ENCODE data around the gene PDE6C.
"Not testable (repeated sequence)": the region's sequence is repeated elsewhere in the genome, so short reads cannot be mapped to it uniquely, and the experiment has no call there.

Gene PDE6C

DNA sequence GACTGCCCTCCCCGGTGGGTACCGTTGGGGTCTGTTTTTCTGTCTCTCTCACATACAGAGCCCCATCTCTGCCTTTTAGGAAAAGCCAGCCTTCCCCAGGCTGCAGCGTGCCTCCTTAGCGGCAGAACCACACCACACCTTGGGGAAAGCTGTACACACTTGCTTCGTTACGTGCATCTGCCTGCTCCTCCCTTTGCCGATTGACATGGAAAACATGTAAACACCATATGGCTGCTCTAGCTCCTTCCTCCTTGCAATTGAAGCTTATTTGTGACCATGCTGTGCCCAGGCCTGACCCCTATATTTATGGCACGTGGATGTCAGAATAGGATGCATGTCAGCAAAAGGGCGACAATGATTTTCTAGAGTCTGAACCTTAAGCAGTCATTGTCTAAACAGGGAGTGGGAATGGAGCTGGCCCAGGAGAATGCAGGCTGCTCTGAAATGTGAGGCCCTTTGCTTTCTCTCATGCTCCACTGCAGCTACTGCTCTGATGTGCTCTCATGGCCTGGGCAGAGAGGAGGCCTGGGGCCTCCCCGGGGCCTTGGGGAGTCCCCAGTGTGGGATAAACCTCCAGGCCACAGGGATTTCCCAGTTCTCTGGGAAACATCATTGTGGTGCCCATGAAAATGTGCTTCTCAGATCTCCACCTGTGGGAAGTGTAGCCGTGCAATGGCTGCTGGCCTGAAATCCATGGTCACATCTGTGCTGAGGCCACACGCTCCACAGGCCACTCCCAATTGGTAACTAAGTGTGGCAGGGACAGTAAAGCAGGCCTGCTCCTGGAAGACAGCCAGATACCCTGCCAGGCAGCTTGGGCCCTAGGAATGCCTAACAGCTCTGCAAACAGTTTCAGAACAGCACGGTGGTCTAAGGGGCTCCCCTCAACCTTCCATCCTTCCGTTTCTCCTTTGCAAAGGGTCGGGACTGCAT is 18.6 kb downstream of the PDE6C start:
- DNase-seq (ENCODE audit: low spot score) = no peak

DNA sequence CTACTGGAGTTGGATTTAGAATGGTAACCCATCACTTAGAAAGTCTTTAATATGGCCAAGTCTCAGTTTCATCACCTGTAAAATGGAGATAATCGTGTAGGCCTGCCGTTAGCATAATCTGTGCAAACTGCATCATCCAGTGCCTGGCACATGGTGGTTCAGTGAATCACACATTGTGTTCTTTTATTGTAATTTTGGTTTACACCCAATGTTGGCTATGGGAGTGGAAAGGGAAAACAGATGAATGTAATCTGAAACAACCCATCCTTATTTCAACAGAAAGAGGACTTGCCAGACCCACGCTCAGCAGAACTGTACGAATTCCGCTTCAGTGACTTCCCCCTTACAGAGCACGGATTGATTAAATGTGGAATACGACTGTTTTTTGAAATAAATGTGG is 27.5 kb downstream of the PDE6C start:
- no peak for DNase-seq (ENCODE audit: low spot score)

DNA sequence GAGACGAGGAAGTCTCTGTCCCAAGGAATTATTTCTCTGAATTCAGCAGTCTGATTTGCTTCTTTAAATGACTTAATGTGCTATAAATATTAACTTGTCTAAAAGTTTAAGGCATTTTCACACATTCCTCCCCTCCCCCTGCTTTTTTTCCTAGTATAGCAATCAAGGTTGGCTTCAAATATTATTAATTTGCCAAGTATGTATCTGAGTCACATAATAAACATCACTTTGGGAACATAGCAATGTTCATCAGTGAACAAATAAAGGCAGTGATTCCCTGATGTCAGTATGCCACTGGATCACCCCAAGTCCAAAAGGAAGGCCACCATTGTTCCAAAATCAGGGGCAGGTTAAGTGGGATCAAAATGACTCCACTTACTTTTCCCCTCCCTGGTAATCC is 40.5 kb downstream of the PDE6C start:
- no peak for DNase-seq (ENCODE audit: low spot score)

DNA sequence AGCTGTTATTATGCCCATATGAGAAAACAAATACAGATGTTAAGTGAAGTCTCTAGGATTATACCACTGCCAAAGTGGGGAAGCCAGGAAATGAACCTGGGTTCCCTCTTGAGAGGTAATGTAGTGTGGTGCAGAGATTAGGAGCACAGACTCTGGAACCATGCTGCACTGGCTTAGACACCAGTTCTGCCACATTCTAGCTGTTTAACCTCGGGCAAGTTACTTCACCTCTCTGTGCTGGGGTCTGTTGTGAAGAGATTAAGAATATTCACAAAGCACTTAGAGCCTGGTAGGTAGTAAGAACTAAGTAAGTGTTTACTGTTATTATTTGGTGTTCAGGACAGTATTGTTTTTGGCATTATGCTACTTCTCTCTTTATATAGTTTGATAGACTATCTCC is 41.9 kb downstream of the PDE6C start:
- no peak for DNase-seq (ENCODE audit: low spot score)

DNA sequence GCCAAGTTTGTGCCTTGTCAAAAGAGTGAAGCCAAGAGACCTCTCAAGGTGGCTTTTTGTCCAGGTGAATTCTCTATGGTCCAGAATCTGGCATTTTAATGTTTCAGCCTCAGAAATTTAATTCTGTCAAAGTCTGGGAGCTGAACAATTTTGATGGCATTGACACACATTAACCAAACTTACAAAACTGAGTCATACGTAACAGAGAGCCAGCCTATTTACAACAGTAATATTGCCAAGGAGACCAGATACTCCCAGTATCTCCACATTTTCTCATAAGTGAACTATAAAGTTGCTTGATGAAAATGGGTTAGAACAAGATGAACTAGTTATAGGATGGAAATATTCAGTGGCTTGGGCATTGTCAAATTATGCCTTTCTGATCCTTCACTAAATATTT is 43.8 kb downstream of the PDE6C start:
- DNase-seq (ENCODE audit: low spot score) = no peak

DNA sequence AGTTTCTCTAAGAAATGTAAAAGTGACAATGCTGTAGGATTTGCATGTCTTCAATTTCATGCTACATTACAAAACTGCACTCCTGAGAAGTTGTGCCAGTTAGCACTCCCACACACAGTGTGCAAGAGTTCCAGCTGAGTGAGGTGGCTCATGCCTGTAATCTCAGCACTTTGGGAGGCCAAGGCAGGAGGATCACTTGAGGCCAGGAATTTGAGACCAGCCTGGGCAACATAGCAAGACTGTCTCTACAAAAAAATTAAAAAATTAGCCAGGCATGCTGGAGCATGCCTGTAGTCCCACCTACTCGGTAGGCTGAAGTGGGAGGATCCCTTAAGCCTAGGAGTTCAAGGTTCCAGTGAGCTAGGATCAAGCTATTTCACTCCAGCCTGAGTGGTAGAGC is 45.4 kb downstream of the PDE6C start:
- DNase-seq (ENCODE audit: low spot score) = no peak

DNA sequence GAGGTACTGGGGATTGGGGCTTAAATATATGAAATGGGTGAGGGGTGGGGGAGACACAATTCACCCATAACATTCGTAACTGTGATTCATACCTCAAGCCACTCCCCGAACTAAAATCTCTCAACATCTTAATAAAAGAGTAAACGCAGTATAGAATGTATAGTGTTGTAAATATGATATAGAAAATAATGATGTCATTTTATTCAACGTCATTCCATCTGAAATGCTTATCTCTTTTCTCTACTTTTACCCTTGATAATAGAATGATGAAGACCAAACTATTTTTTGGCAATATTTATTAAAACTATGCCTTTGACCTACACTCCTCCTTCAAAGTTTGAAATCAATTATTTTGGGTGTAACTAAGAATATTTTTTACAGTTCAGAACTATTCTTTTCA is 53.7 kb downstream of the PDE6C start:
- no peak for DNase-seq (ENCODE audit: low spot score)

DNA sequence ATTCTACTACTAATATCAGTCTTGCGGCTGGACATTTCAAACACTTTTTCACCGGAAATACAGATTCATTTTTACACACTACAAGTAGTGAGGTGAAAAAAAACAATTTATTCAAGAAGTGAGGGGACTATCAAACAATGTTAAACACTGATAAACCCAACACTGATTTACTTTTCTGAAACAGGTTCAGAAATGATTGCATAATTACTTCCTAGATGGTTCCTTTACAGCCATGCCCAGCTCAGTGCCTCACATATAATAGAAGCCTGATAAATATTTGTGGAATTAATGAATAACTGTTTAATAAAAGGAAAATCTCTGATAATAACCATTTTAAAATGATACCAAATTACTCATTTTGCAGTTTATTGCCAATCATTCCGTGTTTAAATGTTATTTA is 55.5 kb downstream of the PDE6C start:
- DNase-seq (ENCODE audit: low spot score) = no peak

DNA sequence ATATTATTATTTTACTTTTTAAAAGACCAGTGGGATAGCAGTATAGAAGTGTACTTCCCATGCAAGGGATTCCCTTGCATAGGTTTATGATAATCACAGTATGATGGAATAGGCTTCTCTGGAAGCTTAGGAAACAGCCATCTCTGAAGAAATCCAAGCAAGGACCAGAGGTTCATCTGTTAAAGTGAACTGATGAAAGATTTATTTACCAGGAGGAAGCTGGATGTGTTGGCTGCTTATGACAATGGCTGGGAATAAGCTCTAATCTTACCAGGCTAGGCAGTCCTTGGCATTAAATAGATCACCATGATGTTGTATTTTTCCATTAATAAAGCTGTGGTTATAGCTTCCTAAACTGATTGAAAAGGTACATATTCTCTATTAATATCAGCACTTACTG is 58.0 kb downstream of the PDE6C start:
- no peak for DNase-seq (ENCODE audit: low spot score)

DNA sequence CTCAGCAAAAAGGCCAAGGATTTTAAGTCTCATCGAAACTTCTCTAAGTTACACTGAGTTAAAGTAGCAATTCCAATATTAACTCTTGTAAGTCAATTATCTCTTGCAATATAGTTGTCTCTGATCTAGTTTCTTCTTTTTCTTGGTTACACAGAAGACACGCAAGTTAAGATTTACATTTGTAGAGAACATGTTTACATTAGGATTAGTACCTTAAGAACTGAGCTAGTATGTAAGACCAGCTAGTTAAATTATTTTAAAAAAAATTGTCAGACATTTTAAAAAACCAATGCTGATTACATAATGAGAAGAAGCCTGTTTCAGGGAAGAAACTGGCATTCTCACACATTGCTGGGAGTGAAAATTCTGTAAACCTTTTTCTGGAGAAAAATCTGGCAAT is 58.7 kb downstream of the PDE6C start:
- no peak for DNase-seq (ENCODE audit: low spot score)

DNA sequence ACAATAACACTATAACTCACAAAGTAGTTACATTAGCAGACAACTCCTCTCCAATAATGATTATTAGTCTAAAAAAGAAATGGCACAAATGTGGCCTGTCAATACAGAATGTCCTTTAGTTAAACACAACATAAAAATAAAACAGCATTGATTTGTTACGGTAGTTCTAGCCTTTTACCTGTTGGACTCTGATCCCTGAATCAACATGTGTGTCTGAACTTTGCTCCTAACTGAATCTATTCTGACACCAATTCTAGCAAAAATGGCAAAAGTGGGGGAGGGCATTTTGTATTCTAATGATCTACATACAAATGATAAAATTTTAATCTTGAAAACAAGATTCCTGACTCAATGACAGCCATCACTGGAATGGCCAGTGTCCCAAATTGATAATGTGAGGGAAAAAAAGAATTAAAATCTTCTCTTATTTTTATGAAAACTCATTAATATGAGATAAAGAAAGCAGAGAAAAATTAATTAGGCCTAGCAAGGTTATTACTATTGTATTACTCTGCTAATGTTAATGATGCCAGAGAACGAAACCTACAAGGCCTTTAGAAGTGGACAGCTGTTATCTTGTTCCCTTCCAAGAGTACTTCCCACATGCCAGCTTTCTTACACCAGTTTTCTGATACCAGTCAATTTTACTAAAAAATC is 59.8 kb downstream of the PDE6C start:
- DNase-seq (ENCODE audit: low spot score) = no peak

DNA sequence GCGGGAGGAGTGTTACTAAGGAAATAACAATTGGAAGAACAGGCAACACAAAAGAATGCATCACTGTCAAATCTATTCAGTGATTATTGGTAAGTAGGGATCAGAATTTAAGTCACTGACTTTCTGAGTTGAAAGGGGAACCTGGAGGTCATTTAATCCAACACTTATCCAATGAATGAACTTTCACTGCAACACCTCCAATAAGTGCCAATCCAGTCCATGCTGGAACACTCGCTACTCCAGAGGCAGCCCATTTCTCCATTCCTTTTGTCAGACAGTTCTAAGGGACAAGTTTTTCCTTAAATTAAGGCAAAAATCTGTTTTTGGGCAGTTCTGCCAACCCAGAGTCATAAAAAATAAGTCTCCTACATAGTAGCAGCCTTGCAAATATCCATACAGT is 60.6 kb downstream of the PDE6C start:
- DNase-seq (ENCODE audit: low spot score) = no peak

DNA sequence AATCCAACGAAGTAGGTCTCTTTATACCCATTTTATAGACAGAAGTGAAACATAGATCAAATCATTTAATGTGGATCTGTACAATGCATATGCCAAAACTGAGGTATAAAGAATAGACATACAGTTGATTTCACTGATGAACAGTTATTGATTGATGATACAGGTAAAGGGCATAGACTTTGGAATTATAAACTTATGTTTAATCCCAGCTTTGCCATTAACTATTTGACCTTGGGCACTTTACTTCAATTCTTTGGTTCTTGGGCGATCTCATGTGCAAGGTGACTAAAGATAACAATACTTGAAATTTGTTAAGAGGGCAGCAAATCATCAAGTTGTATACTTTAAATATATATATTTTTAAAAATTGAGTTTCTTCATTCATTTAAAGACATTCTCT is 61.5 kb downstream of the PDE6C start:
- DNase-seq (ENCODE audit: low spot score) = no peak

DNA sequence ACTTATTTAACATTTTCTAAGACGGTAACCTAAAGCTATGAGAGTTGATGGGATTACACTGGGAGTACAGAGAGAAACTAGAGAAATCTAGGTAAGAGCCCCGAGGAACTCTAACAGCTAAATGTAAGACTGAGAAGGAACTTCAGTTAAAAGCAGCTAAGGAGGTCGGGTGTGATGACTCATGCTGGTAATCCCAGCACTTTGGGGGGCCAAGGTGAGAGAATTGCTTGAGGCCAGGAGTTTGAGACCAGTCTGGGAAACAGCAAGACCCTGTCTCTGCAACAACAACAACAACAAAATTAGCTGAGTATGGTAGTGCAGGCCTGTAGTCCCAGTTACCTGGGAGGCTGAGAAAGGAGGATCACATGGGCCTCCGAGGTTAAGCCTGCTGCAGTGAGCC is 66.0 kb downstream of the PDE6C start:
- no peak for DNase-seq (ENCODE audit: low spot score)

DNA sequence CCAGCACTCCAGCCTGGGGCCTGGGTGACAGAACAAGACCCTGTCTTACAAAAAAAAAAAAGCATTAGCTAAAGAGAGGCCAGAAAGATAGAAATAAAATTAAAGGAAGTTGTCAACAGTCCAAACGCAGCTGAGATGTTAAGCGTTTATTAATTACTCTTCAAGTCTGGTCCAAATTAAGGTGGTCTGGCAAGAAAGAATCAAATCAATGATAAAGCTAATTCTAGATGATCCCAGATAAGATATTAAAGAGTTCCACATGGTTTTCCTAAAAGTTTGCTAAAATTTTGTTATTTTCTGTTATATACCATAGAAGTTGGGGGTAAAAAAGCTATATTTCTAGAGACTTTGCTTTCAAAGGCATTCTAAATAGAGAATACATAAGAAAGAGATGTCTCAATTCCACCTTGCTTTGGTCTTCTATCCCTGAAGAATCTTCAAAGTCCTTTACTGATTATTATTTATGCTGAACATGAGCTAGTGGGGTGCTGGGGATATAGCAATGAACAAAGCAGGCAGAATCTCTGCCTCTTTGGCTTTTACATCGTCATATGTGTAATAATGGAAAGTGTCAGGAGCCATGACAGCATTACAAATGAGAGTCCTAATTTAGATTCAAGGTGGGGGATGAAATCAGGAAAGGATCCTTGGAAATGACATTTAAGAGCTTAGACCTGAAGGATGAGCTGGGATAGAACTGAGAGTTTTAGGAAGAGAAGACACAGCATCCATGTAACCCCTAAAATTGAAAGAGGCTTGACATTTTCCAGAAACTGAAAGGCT is 66.7 kb downstream of the PDE6C start:
- DNase-seq (ENCODE audit: low spot score) = no peak

DNA sequence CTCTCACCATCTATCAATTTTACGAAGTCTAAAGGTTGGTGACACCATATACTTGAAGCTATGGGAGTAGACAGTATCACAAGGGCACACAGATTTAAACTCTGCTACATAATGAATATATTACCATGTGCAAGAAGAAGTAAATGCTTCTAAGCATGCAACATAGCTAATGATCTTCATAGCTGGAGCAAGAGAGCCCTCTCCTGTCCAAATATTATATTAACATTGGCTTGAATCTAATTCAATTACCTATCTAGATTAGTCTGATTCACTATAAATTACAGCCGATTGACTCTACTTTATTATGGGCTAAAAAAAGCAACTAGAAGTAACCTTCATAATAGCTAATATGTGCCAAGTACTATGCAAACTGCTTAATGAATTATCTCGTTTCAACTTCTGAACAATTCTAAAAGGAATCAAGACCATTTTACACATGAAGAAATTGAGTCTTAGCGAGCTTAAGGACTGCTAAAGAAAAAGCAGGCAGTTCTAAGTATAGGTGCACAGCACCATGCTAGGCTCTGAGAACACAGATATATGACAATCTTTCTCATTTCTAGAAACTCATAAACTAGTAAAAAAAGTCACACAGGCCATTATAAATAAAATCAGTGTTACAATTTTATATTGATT is 68.2 kb downstream of the PDE6C start:
- peak; percentile 18 for DNase-seq (ENCODE audit: low spot score)

DNA sequence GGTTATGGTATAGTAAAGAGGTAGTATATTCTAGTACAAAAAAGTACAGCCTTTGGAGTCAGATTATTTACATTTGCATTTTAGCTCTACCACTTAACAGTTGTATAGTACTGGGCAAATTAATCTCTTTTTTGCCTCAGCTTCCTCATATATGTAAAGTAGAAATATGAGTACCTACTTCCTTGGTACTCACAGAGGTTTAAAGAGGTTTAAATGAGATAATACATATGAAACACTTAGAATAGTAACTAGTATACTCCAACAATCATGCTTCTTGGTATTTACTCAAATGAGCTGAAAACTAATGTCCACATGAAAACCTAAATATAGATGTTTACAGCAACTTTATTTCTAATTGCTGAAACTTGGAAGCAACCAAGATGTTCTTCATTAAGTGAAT is 75.4 kb downstream of the PDE6C start:
- no peak for DNase-seq (ENCODE audit: low spot score)

DNA sequence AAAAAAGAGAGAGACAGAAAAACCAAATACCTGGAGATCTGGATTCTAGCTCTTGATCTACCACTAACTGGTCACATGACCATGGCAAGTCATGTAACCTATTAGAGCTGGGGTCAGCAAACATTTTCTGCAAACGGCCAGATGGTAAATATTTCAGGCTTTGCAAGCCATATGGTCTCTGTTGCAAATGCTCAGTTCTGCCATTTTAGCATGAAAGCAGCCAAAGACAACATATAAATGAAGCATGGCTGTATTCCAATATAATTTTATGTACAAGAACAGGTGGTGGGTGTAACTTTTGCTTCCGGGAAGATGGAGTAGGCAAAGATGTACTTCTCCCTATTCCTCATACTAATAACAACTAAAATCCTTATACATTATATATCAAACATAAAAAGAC is 83.4 kb downstream of the PDE6C start:
- no peak for DNase-seq (ENCODE audit: low spot score)

DNA sequence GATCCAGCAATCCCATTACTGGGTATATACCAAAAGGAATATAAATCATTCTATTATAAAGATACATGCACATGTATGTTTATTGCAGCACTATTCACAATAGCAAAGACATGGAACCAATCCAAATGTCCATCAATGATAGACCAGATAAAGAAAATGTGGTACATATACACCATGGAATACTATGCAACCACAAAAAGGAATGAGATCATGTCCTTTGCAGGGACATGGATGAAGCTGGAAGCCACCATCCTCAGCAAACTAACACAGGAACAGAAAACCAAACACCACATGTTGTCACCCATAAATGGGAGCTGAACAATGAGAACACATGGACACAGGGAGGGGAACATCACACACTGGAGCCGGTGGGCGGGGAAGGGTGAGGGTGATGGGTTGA is 84.2 kb downstream of the PDE6C start:
- DNase-seq (ENCODE audit: low spot score) = not testable (repeated sequence)

DNA sequence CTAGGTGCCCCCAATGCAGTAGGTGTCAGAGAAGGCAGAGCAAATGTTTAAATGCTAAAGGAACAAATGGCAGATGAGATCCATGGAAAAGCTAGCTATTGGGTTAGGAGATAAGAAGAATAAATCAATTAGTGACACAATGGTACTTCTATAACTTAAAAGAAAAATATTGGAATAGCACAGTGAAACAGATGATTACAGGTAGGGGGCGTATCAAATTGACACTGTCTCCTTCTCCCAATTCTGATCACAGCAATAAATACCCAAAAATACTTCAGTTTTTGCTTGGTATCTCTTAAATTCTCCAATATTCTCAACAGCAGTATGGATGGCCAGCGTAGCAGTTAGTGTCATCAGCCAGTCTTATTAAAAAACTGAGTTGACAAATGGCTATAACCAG is 84.9 kb downstream of the PDE6C start:
- DNase-seq (ENCODE audit: low spot score) = no peak

DNA sequence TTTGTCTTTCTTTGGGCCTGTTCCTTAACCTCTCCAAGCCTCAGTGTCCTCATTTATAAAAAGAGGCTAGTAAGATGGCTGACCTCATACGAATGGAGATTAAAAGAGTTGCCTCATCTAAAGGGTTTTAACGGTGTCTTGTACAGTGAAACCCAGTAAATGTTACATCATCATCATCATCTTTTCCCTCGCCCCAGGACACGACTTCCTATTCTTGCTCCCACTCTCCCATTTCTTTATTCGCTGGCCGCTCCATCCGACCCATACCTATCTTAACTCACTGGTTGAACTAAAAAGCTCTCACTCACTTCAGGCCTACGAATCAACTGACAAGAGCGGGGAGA is 89.5 kb downstream of the PDE6C start:
- no peak for DNase-seq (ENCODE audit: low spot score)

DNA sequence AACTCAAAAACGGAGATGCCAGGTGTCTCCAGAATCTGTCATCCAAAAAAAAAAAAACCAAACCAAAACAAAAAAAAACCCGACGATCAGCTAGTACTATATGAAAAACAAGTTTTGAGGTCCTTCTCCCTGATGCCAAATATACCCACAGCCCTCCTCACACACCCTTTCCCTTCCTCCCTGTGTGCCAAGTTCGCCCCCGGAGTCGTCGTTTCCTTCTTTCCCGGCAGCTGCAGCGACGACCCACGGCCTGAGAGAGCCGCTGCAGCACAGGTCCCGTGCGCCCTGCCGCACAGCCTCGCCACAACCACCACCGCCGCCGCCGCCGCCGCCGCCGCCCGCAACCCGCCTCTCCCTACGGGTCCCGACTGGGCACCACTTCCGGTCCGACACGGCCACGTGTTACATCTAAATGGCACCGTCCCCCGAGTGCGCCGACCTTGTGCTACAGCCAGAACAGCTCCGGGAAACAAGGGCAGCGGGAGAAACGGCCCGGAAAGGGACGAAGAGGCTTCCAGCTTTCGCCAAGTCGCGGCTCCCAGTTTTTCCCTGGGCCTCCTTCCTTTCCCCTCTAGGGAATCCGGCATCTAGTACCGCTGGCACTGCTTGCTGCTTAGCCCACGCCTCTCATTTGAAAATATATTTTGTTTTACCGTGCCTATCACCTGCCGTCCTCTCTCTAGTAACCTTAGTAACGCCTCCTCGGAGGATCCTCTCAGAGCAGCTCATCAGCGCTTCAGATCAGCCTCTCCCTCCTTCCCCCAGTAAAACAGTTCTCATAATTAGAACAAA is 90.1 kb downstream of the PDE6C start, which contains the start of gene FRA10AC1:
Gene FRA10AC1, minus strand, starts transcription at position 383 of the 792 bp plus-strand sequence. CDS start 2,486 bp downstream, outside the sequence.
- peak; percentile 93 for DNase-seq (ENCODE audit: low spot score)
